Right lobe of liver (tissue), 6 donors: ENCODE results near the gene LOXL3. TPM values are rescaled to one million over a fixed set of nuclear protein-coding genes. Genes with fewer than 3 reads are reported as not detected.

ENCODE experiments used
- ATAC-seq, 4 donors: fragments of 200-7000 bp; cut with Tn5 transposase; one replicate each; pipeline ENCODE4 v1.9.1; 2020; ENCODE audit warnings: mild to moderate bottlenecking in 4 of 4, moderate library complexity in 4 of 4
- DNase-seq, 3 donors: peaks; one replicate each; pipeline ENCODE4 v3.0.0-alpha.2; 2020
- H3K27ac ChIP-seq, 3 donors: fragments of 200-600 bp; one replicate each; pipeline ENCODE4 v1.8.0; 2022
- H3K27me3 ChIP-seq, 2 donors: fragments of 200-600 bp; one replicate each; pipeline ENCODE4 v1.8.0; 2022
- H3K36me3 ChIP-seq, 4 donors: fragments of 200-600 bp; sonication (generic) in 1 of 4; one replicate each; pipeline versions ENCODE4 v1.5.1 to v1.8.0; 2017 to 2022; ENCODE audit warnings: control low read depth in 1 of 4
- H3K4me1 ChIP-seq, 4 donors: fragments of 200-600 bp; sonication (generic) in 1 of 4; one replicate each; pipeline versions ENCODE4 v1.5.1 to v1.8.0; 2017 to 2022; ENCODE audit warnings: control low read depth in 1 of 4
- H3K4me3 ChIP-seq, 3 donors: fragments of 200-600 bp; one replicate each; pipeline ENCODE4 v1.8.0; 2022
- H3K9me3 ChIP-seq, 4 donors: fragments of 200-600 bp; sonication (generic) in 1 of 4; one replicate each; pipeline versions ENCODE4 v1.5.1 to v1.8.0; 2017 to 2022; ENCODE audit warnings: control low read depth in 1 of 4
- CTCF ChIP-seq, 4 donors: fragments of 200-600 bp in 3 of 4; fragments of 450-650 bp in 1 of 4; IDR thresholded peaks; one replicate each; pipeline versions ENCODE4 v1.5.1 to v1.8.0; 2016 to 2022; ENCODE audit warnings: antibody characterized with exemption in 4 of 4, mild to moderate bottlenecking in 2 of 4
- POLR2A ChIP-seq: fragments of 450-650 bp; IDR thresholded peaks from one replicate; pipeline ENCODE4 v1.6.1; 2017; ENCODE audit warnings: antibody characterized with exemption, mild to moderate bottlenecking
- WGBS: methylation state at CpG from one replicate; pipeline ENCODE4 v1.1.6; 2018; ENCODE audit warnings: low coverage, low lambda C conversion rate; ENCODE audit not compliant: insufficient coverage; ENCODE audit errors: missing lambda C conversion rate; 5-methylcytosine and 5-hydroxymethylcytosine counted together
- intact Hi-C, 2 donors: fragments of 100-400 bp; cut with DNase I; formaldehyde crosslinking; loops; one replicate each; pipeline versions ENCODE4 v1.11.2 to v1.14.1; 2022
- total RNA-seq, 6 experiments: library from RNA; depleted of rRNA in 2 of 6; stranded (reverse); fragments of >200 nt in 2 of 6; fragmentation: NEBNext Ultra II Directional in 3 of 6; extraction: Animal tissue kit (Norgen Biotek cat#: 25700) in 3 of 6; gene quantifications; one replicate each; pipeline versions ENCODE4 v1.1.0 to v1.2.4, GENCODE V29; 2016 to 2023
- donor health status: DM: no; HTN: yes; CAD: no.
- donor health status: DM: no; HTN: no; CAD: no.
- donor health status: DM: no; HTN: no; CAD: no.
- donor health status: DM: no; HTN: yes; CAD: no.
- donor health status: DM: no; HTN: yes; CAD: no.

LOXL3 gene
- total RNA-seq, 6 experiments from 2014 or later: 0.92 to 3.3 (median 1.8) TPM

DNA sequence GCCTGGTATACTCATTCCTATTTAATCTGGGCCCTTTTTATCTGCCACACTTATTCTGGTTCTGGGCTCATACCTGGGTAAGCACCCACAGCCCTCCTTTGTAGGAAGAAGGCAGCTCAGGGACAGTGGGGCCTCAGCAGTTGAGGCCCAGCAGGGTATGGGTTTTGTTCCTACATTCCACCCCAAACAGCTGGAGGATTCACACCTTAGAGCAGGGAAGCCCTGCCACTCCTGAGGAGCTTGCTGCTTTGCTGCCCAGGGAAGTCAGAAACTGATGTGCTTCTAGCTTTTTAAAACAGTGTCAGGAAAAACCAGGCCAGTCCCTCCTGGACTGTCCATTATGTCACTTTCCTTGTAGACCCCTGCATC, 53.2 kb downstream of the LOXL3 start:
- Histone ChIP-seq H3K4me3 (no peak overlapping the region), H3K36me3 (no peaks in the 10 kb centered on the region), H3K27ac (no peak overlapping the region), H3K27me3 (no peaks in the 10 kb centered on the region), H3K9me3 (no peaks in the 10 kb centered on the region), H3K4me1 (peaks cover 0 to 66% (median 20%) of the 10 kb centered on the region in 4 donors)
- DNase-seq (no peak), ATAC-seq (no peak)
- intact Hi-C loops: no loop called here
- TF ChIP-seq POLR2A: no peak

GRCh38 chr2:74499940-74500577, 53.7 kb downstream of the LOXL3 start:
- 51% methylated on average over 10 of the region's 15 CpGs for WGBS
- DNase-seq (no peak), ATAC-seq (no peak)
- no peaks in the 10 kb centered on the region for H3K27me3 ChIP-seq
- peaks cover 0 to 61% (median 18%) of the 10 kb centered on the region in 4 donors for H3K4me1 ChIP-seq
- peak overlapping the region in 1 of 3 donors; percentile 66 for H3K27ac ChIP-seq
- peak overlapping the region in 2 of 3 donors; percentile 44 to 55 for H3K4me3 ChIP-seq
- no peaks in the 10 kb centered on the region for H3K36me3 ChIP-seq
- intact Hi-C loops: no loop called here
- TF ChIP-seq CTCF (IDR thresholded peaks at IDR 0.05): no peak
- no peak for TF ChIP-seq POLR2A
- H3K9me3 ChIP-seq: no peaks in the 10 kb centered on the region

DNA sequence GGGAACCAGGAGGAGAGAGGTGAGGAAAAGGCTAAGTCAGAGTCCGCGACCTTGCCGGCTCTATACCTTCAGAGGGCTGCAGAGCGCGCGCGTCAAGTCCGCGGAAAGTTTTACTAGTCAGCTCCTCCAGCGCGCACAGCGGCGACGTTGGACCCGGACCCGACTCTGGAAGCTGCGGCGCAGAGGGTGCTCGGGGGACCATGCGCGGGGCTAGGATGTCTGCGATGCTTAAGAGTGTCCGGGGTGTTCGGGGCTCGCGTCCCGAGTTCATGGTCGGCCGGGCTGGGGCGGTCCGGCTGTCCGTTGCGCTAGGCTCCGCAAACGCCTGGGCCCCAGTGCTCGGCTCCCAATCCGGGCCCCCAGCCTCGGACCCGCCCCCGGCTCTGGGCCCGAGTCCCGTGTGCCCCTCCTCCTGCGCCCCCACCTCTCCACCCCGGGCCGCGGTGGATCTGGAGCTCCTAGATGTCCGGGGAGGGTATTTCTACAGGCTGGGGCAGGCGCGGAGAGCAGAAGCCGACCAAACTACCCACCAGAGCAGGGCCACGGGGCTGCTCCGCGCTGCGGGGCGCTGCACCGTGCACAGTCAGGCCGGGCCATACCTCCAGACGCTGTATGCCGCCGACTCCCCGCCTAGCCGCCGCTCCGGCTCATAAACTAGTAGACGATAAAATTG, 54.3 kb downstream of the LOXL3 start, which contains the start of gene LBX2:
Gene LBX2, minus strand, starts transcription at position 337 of the 673 bp plus-strand sequence. Its CDS starts 66 bp downstream, at position 271.
- WGBS: 27% methylated on average over 32 of the region's 65 CpGs
- Histone ChIP-seq H3K9me3 (no peaks in the 10 kb centered on the region), H3K36me3 (no peaks in the 10 kb centered on the region), H3K27me3 (no peaks in the 10 kb centered on the region), H3K27ac (peak within 1 kb of the TSS in 2 of 3 donors; percentile 11 to 66), H3K4me1 (peaks cover 0 to 55% (median 15%) of the 10 kb centered on the region in 4 donors), H3K4me3 (peak within 1 kb of the TSS; percentile 37 to 55 (median 44))
- ATAC-seq (peak; percentile 0 to 28 (median 10)), DNase-seq (peak in 1 of 3 donors; percentile 63)
- intact Hi-C loops: no loop called here
- no peak for TF ChIP-seq CTCF (IDR thresholded peaks at IDR 0.05)
- TF ChIP-seq POLR2A: no peak

DNA sequence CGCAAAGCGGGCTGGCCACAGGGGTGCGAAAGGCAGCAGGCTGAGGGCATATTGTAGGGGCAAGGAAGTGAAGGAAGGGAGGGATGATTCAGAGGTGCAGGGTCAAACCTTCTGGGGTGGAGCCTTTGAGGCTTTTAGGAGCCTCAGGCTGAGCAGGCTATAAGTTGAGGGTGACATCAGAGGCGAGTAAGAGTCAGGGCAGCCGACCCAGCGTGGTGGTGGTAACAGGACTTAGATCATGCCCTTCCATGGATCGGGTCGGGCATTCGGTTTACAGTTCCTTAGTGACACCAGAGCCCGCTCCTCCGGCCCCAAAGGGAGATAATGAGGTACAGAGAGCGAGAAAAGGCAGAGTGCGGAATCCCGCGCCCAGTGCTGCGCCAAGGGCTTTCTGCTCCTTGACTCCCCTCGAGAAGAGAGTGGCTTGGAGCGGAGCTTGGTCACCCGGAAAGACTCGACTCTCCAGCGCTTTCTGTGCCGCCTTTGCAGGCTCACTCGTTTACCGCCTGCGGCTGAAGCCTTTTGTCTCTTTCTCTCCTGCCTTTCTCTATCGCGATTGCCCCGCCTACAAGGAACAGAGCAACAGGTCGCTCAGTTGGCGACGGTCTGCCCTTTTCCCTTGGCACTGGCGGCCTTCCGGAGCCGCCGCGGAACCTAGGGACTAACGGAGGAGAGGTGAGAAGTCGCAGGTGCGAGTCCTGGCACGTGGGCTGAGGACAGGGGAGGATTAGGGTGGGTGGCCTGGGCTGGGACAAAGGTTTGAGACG, 55.1 kb downstream of the LOXL3 start:
- ATAC-seq (peak; percentile 0 to 43 (median 12)), DNase-seq (peak in 1 of 3 donors; percentile 66)
- H3K27me3 ChIP-seq: no peaks in the 10 kb centered on the region
- WGBS: 11% methylated on average over 25 of the region's 41 CpGs
- TF ChIP-seq CTCF (IDR thresholded peaks at IDR 0.05) (no peak), POLR2A (no peak)
- intact Hi-C loops: no loop called here
- peaks cover 0 to 3% (median under 1%) of the 10 kb centered on the region in 4 donors for H3K36me3 ChIP-seq
- H3K4me1 ChIP-seq: peaks cover 0 to 55% (median 14%) of the 10 kb centered on the region in 4 donors
- no peaks in the 10 kb centered on the region for H3K9me3 ChIP-seq
- H3K27ac ChIP-seq: peak overlapping the region in 2 of 3 donors; percentile 11 to 66
- H3K4me3 ChIP-seq: peak overlapping the region; percentile 37 to 55 (median 44)
